Measurements from ENCODE around the gene MCCC2.

GRCh38 chr5:71695071-71695470 is 107.9 kb downstream of the MCCC2 start:
- TF ChIP-seq MAX (IDR thresholded peaks at IDR 0.05): no peak
- no peak for TF ChIP-seq CTCF (IDR thresholded peaks at IDR 0.05; ENCODE audit: low read depth, low read length, missing input control)
- TF ChIP-seq JUND (IDR thresholded peaks at IDR 0.05): no peak
- no peak for TF ChIP-seq NR2F2 (IDR thresholded peaks at IDR 0.05)
- TF ChIP-seq EGR1 (IDR thresholded peaks at IDR 0.05; ENCODE audit: low read depth in 2 of 2): no peak
- peak; percentile 41 for TF ChIP-seq YY1 (IDR thresholded peaks at IDR 0.05)
- TF ChIP-seq ZBTB33 (IDR thresholded peaks at IDR 0.05): no peak
- TF ChIP-seq REST (IDR thresholded peaks at IDR 0.05): no peak
- peak; percentile 72 for TF ChIP-seq SP1 (IDR thresholded peaks at IDR 0.05)
- no peak for TF ChIP-seq RAD21 (IDR thresholded peaks at IDR 0.05)
